ENCODE results near the gene HMX1.
A peak's percentile ranks its signal among the peaks of the same experiment; 100 is the strongest.

- TF ChIP-seq CTCF (optimal IDR thresholded peaks at IDR 0.05 in 1 of 3, IDR thresholded peaks at IDR 0.05 in 1 of 3, conservative IDR thresholded peaks at IDR 0.05 in 1 of 3; ENCODE audit: extremely low read depth in 1 of 3, insufficient read depth in 2 of 3, low read length in 3 of 3) (no peak), EZH2 (IDR thresholded peaks at IDR 0.05; ENCODE audit: low read length) (peak; percentile 9)
Observed at GRCh38 chr4:8864912-8865680, 6.5 kb downstream of the HMX1 start.

All from keratinocyte (primary cell).